OCI-LY7 (cell line): ENCODE results near the gene KIRREL1.

ENCODE experiments used
- EZH2phosphoT487 ChIP-seq: fragments of 200-600 bp; sonication (generic); IDR thresholded peaks from 2 replicates; pipeline ENCODE4 v1.6.1; 2018; ENCODE audit warnings: low read depth, borderline replicate concordance, mild to moderate bottlenecking, mixed run types, antibody characterized with exemption, low read length, moderate library complexity, mixed read lengths
- TF ChIP-seq, protein P1 (sequence below): fragments of 200-600 bp; sonication (generic); conservative IDR thresholded peaks from 2 replicates; pipeline ENCODE4 v1.5.1; 2014; ENCODE audit warnings: mild to moderate bottlenecking, antibody characterized with exemption, low read length, moderate library complexity, mixed read lengths

DNA sequence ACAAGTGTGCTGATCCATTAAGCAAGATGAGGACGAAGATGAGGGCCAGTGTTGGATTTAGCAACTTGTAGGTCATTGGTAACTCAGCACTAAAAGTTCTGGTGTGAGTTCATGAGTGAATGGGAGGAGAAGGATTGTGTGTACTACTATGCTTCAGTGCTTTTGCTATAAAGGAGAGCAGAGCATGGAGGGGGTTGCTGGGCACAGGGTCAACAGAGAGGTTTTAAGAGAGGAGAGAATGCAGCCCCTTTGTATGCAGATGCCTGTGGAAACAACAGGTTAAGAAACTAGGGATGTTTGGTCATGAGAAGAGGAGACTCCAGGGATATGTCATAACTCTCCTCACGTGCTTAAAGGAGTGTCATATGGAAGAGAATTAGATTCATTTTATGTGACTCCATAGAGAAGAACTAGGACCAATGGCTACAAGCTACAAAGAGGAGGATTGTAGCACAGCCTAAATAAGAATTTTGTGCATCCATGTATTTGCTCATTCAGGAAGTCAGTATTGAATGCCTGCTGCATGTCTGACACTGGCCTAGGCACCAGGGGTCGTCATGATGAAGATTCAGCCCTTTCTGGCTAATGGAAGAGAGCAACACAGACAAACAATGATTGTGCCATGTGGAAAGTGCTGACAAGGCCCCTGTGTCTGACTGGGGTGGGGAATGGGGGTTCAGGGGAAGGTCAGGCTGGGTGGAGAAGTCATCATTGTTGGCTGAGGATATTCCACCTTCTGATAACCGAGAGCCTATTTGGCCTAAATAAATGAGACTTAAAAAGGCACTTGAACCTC lies 53.5 kb downstream of the KIRREL1 start:
- TF ChIP-seq, protein P1, sequence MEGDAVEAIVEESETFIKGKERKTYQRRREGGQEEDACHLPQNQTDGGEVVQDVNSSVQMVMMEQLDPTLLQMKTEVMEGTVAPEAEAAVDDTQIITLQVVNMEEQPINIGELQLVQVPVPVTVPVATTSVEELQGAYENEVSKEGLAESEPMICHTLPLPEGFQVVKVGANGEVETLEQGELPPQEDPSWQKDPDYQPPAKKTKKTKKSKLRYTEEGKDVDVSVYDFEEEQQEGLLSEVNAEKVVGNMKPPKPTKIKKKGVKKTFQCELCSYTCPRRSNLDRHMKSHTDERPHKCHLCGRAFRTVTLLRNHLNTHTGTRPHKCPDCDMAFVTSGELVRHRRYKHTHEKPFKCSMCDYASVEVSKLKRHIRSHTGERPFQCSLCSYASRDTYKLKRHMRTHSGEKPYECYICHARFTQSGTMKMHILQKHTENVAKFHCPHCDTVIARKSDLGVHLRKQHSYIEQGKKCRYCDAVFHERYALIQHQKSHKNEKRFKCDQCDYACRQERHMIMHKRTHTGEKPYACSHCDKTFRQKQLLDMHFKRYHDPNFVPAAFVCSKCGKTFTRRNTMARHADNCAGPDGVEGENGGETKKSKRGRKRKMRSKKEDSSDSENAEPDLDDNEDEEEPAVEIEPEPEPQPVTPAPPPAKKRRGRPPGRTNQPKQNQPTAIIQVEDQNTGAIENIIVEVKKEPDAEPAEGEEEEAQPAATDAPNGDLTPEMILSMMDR = no peak
- TF ChIP-seq EZH2phosphoT487 = no peak
